IPS-20b (cell line): ENCODE measurements around the gene ATP23.

Experiments
- H3K27ac ChIP-seq: one replicate; pipeline ENCODE4 v1.5.1; 2013; ENCODE audit warnings: low read length
- H3K27me3 ChIP-seq: 2 replicates; pipeline ENCODE4 v1.6.1; 2013; ENCODE audit warnings: mild to moderate bottlenecking, low read length, inconsistent platforms; ENCODE audit not compliant: insufficient read depth
- H3K36me3 ChIP-seq: 2 replicates; pipeline ENCODE4 v1.6.1; 2013; ENCODE audit warnings: low read depth, mild to moderate bottlenecking, inconsistent platforms, low read length, moderate library complexity; ENCODE audit not compliant: insufficient read depth
- H3K4me1 ChIP-seq: 2 replicates; pipeline ENCODE4 v1.6.1; 2013; ENCODE audit warnings: mild to moderate bottlenecking, control low read depth, inconsistent platforms, low read length, moderate library complexity; ENCODE audit not compliant: insufficient read depth
- H3K4me3 ChIP-seq: 2 replicates; pipeline ENCODE4 v1.5.1; 2013; ENCODE audit warnings: mild to moderate bottlenecking, low read length, inconsistent platforms
- H3K9ac ChIP-seq: 2 replicates; pipeline ENCODE4 v1.6.1; 2013; ENCODE audit warnings: low read depth, mild to moderate bottlenecking, inconsistent platforms, low read length, moderate library complexity
- H3K9me3 ChIP-seq: 2 replicates; pipeline ENCODE4 v1.6.1; 2013; ENCODE audit warnings: mild to moderate bottlenecking, low read depth, low read length, inconsistent platforms; ENCODE audit not compliant: insufficient read depth

The ATP23 gene, protein sequence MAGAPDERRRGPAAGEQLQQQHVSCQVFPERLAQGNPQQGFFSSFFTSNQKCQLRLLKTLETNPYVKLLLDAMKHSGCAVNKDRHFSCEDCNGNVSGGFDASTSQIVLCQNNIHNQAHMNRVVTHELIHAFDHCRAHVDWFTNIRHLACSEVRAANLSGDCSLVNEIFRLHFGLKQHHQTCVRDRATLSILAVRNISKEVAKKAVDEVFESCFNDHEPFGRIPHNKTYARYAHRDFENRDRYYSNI

DNA sequence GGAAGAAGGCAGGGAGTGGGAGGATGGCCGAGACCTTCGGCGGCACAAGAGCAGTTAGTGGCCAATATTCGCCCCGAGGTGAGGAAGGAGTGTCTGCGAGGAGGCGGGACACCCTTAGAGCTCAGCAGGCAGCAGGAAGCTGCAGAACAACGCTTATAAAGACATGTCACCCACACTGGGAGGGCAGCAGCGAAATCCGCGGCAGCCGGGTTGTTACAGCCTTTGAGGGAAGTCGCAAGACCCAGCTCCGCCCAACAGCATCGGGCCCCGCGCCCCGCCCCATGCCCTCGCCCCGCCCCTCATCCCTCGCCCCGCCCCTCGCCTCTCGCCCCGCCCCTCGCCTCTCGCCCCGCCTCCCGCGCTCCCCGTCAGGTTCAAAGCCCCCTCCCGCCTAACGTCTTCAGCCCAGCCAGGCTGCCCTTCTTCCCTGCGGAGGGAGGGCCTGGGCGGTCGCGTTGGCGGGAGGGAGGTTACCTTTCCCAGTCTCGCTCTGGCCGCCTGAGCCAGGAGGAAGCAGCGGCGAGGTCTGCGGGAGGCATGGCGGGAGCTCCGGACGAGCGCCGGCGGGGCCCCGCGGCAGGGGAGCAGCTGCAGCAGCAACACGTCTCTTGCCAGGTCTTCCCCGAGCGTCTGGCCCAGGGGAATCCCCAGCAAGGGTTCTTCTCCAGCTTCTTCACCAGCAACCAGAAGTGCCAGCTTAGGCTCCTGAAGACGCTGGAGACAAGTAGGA is at the start of gene ATP23:
Gene ATP23, plus strand, starts transcription at position 403 of the 730 bp plus-strand sequence. Its CDS starts 135 bp downstream, at position 538.
- H3K27me3 ChIP-seq, result peaks cover 21% of the 10 kb centered on the region; the same call in 1 of the 2 replicates
- H3K4me3 ChIP-seq, result peak within 1 kb of the TSS; percentile 91
- peak within 1 kb of the TSS; percentile 85 for H3K9ac ChIP-seq
- H3K36me3 ChIP-seq, result no peaks in the 10 kb centered on the region
- peak within 1 kb of the TSS; percentile 23 for H3K27ac ChIP-seq
- H3K4me1 ChIP-seq, result peaks cover 4% of the 10 kb centered on the region; the same call in 1 of the 2 replicates
- H3K9me3 ChIP-seq, result no peaks in the 10 kb centered on the region

DNA sequence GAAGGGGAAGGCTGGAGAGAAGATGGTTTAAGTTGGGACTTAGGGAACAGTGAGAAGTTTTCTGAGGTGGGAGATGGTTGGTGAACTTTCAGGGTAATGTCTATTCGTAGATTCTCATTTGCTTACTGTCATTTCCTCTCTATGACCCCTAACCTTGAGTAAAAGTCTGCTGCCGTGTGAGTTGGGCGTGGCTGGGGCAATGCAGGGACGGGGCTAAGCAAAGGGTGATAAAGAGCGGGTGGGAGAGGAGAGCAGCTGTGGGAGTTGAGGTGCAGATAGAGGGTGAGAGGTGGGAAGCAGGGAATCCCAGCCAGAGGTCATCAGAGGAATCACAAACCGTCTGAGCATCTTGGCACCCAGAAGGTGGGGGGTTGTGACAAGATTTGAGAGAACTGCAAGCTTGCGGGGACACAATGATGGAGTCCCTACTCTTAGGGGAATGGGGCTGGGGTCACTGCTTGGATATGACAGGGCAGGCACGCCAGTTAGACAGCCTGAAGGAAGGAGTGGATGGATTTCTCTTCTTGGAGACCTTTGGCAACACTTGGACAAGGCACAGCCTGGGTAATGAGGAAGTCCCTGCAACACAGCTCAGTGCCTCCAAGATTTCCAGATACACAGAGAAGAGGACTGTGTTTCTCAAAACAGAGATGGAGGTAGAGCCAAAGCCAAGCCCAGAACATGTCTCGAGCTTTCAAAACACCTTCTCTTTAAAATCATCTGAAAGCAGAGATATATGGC is 49.0 kb upstream of the ATP23 start:
- H3K27ac ChIP-seq, result no peak overlapping the region
- H3K27me3 ChIP-seq, result peaks cover 34% of the 10 kb centered on the region
- H3K4me3 ChIP-seq, result no peak overlapping the region
- H3K9ac ChIP-seq, result no peak overlapping the region
- peaks cover 38% of the 10 kb centered on the region for H3K4me1 ChIP-seq
- H3K36me3 ChIP-seq, result no peaks in the 10 kb centered on the region
- H3K9me3 ChIP-seq, result no peaks in the 10 kb centered on the region

DNA sequence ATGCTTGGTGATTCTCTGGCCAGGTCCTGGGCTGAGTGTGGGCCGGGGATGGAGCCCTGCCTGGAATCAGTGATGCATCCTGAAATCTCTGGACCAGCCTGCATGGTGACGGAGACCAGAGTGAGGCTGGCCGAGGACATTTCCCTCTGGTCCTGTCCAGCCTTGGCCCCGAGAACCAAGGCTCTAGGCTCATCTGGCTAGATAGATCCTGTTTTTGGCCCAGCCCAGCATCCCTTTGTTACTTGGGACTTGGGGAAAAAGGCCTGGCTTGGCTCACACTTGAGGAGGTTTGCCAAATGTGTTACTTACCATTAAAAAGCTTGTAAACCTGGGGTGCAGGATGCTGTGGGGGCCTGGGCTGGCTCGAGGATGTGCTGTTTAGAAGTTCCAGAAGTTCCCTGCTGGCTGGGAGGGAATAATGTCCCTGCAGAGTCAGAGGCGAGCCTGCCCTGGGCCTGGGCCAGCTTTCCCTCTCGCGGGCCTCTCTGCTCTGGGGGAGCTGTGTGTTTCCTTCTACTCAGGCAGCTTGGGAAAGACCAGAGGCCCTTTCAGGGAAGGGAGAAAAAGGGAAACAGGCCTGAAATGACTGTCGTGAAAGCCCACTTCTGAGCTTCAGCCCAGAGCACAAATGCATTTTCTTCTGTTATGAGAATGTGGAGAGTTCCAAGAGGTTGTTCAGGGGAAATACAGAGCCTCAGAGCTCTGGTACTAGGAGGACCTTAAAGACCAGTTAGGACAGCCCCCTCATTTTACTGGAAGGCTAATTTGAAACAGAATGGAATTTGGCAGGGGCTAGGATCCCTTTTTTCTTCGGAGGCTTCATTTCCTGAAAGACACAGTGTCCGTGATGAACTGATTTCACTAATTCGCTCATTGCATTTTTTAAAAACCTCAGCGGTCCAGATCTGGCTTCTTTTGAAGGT is 47.7 kb upstream of the ATP23 start:
- H3K27ac ChIP-seq, result no peak overlapping the region
- H3K36me3 ChIP-seq, result no peaks in the 10 kb centered on the region
- H3K4me1 ChIP-seq, result peaks cover 29% of the 10 kb centered on the region
- no peaks in the 10 kb centered on the region for H3K9me3 ChIP-seq
- H3K27me3 ChIP-seq, result peaks cover 36% of the 10 kb centered on the region
- H3K9ac ChIP-seq, result peak overlapping the region; percentile 22; the same call in 1 of the 2 replicates
- H3K4me3 ChIP-seq, result peak overlapping the region; percentile 34; the same call in 1 of the 2 replicates

DNA sequence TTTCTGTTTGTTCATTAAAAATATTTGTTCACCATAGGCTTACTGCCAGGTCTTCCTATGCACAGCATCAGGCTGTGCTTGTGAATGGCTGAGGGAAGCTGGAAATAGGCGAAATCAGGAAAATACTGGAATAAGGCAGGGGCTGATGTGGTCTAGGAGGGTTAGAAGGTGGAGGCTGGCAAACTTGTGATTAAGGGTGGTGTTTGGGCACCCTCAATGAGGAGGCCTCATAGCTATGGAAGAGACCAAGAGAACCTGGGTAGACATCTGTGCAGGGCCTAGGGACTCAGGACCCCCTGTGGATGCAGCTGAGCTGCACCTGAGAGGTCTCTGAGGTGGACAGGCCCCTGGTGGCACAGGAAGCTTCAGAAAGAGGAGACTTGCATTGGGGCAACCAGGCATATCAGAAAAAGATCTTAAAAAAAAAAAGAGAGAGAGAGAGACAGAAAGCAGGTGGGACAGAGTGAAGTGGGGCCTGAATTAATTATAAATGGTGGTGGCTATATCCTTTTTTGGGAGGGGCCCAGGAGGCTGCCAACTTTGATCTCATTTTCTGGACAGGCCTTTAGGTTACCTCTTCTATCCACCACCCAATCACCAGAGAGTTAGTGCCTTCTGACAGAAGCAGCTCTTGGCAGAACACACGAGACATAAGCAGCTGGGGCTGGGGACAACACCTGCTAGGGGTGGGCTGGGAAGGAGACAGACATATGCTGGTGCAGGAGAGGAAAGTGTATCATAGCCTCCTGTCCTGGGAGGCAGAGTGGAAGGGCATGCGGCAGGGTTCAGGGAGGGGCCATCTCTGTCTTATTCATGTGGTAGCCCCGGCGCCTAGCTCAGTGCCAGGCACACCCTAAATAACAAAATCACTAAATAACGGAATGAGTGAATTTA is 46.7 kb upstream of the ATP23 start:
- peaks cover 21% of the 10 kb centered on the region; the same call in 1 of the 2 replicates for H3K4me1 ChIP-seq
- no peaks in the 10 kb centered on the region for H3K9me3 ChIP-seq
- H3K4me3 ChIP-seq, result no peak overlapping the region
- no peaks in the 10 kb centered on the region for H3K36me3 ChIP-seq
- H3K27me3 ChIP-seq, result peaks cover 29% of the 10 kb centered on the region
- H3K9ac ChIP-seq, result peak overlapping the region; percentile 22; the same call in 1 of the 2 replicates
- H3K27ac ChIP-seq, result no peak overlapping the region

DNA sequence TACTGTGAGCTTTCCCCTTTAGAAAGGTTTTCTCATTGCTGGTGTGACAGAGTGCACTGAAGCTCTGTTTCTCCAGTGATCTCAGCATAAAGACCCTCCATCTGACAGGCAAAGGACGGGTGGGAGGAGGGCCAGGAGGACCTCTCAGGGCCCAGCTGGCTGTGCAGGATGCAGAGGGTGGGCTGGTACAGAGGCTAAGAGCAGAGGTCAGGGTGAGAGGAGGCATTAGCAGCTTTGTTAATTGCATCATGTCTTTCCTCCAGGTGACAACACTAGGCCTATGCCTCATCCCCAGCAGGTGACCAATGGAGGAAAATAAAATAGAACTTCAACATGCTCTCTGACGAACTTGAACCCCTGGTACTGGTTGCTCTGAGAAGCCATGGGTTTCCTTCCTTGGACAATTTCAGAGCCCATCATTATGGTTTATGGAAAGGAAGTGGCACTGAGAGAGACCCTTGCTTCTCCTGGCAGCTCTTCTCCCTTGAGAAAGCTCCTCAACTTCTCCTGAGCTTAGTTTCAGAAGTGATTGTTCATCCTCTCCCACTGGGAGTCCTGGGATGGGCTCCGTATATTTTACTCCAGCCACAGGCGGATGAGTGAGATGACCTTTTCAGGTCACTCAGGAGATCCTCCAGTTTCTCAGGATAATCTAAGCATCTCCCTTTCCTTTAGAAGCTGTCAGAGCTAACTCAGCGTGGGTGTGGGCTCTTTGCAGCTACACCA is 45.8 kb upstream of the ATP23 start:
- Histone ChIP-seq H3K27me3 (peaks cover 29% of the 10 kb centered on the region), H3K4me1 (peaks cover 21% of the 10 kb centered on the region; the same call in 1 of the 2 replicates)

DNA sequence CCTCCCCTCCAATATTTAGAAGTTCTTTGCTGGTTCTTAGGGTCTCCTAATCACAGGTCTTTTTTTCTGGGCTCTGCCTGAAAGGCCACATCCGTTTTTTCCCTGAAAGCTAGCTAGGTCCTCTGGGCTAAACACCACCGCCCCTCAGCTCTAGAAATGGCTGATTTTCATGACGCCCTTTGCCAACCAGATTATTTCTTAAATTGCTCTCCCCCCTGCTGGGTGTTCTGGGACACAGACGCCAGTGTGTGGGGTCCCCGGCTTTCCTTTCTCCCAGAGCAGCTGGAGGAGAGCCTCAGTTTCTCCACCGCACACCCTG is 45.3 kb upstream of the ATP23 start:
- H3K9me3 ChIP-seq, result no peaks in the 10 kb centered on the region
- H3K36me3 ChIP-seq, result no peaks in the 10 kb centered on the region
- H3K4me1 ChIP-seq, result peaks cover 21% of the 10 kb centered on the region; the same call in 1 of the 2 replicates
- H3K4me3 ChIP-seq, result peak overlapping the region; percentile 63; the same call in 1 of the 2 replicates
- no peak overlapping the region for H3K27ac ChIP-seq
- peak overlapping the region; percentile 51; the same call in 1 of the 2 replicates for H3K9ac ChIP-seq
- peaks cover 29% of the 10 kb centered on the region for H3K27me3 ChIP-seq

More for the DNA sequence above, 45.8 kb upstream of the ATP23 start:
- Histone ChIP-seq H3K27ac (no peak overlapping the region), H3K9me3 (no peaks in the 10 kb centered on the region), H3K36me3 (no peaks in the 10 kb centered on the region), H3K9ac (0 out of 2 replicates have a peak overlapping the region, but pooled peaks have one; percentile 51), H3K4me3 (peak overlapping the region; percentile 63; the same call in 1 of the 2 replicates)

DNA sequence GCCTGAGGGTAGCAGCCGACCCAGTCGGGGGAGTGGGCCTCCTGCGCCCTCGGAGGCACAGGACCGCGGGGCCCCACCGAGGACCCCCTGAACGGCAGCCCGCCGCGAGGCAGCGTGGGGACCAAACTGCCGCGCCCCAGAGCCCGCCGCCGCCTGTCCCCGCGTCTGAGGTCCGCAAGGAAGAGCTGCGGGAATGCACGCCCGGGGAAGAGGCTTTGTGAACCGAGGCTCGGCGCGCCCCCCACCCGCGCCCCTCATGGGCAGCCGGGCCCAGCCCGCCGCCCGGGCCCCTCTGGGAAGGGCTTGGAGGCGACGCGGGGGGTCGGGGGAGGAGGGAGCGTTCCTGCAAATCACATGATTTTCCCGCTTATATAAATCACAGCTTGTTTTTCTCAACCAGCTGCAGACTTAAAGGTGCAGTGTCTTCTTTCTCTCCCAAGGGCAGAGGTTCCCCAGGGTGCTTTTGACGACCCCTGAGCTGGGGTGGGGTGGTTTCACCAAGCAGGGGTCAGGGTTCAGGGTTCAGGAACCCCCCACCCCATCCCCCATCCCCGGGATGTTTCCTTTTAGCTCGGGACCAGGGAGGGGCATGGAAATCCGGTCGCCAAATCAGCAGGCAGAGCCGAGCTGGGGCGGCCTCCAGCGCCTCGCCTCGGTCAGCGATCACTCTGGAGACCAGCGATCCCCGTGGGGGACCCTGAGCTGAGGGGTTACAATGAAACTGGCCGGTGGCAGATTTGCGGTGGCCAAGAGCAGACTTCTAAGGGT is 44.7 kb upstream of the ATP23 start:
- Histone ChIP-seq H3K27me3 (peaks cover 29% of the 10 kb centered on the region), H3K27ac (no peak overlapping the region), H3K9me3 (no peaks in the 10 kb centered on the region), H3K4me1 (peaks cover 21% of the 10 kb centered on the region; the same call in 1 of the 2 replicates), H3K36me3 (no peaks in the 10 kb centered on the region), H3K9ac (peak overlapping the region; percentile 51; the same call in 1 of the 2 replicates), H3K4me3 (peak overlapping the region; percentile 63)

DNA sequence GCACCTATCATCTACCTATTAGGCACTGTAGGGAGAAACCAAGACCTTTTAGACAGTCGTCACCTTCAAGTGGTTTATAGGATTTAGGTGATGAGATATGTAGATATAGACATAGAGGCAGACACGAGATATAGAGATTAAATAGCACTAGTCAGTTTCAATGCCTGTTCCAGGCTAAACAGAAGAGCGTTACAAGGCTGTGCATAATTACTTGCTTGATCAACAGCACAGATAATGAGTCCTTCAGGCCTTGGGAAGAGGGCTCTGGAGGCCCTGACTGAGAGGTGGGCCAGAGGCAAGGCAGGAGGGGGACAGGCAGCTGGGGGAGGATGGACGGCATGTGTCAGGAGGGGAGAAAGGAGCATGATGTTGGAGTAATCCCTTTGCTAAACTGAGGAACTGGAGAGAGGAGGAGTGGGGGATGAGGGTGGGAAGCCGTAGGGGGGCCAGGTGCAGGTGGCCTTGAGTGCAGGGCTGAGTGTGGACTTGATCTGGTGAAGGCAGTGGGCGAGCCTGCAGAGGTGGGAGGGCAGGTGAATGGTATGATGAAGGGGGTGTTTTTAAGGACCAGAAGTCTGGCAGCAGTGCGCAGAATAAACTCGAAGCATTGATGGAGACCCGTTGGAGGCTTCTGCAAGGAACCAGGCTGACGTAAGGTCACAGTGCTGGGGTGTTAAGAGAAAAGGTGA is 43.9 kb upstream of the ATP23 start:
- Histone ChIP-seq H3K36me3 (no peaks in the 10 kb centered on the region), H3K4me1 (peaks cover 21% of the 10 kb centered on the region; the same call in 1 of the 2 replicates), H3K9me3 (no peaks in the 10 kb centered on the region), H3K4me3 (peak overlapping the region; percentile 63), H3K27me3 (peaks cover 29% of the 10 kb centered on the region), H3K9ac (no peak overlapping the region; the same call in 1 of the 2 replicates), H3K27ac (no peak overlapping the region)
